ENCODE results near the gene TOR4A. TPM values are rescaled to one million over a fixed set of nuclear protein-coding genes. Genes with fewer than 3 reads are reported as not detected.

The TOR4A gene
- total RNA-seq, 1 experiment from 2014 or later: 13.4 TPM

Other genes starting within 250 kb of the TOR4A start
- gene ABCA2, start 249.5 kb upstream of the TOR4A start, total RNA-seq (2014; rRNA removed; shearing (Covaris generic)): 1.2 and 2.2 TPM in 2 replicates
- not detected in 2 replicates for gene FUT7, start 245.6 kb upstream of the TOR4A start, total RNA-seq (2014; rRNA removed; shearing (Covaris generic))
- gene NPDC1, start 231.5 kb upstream of the TOR4A start, total RNA-seq (2014; rRNA removed; shearing (Covaris generic)): 15.9 and 17.4 TPM in 2 replicates
- not detected in 2 replicates for gene ENTPD2, start 223.7 kb upstream of the TOR4A start, total RNA-seq (2014; rRNA removed; shearing (Covaris generic))
- 69.8 and 86.6 TPM in 2 replicates for gene SAPCD2, start 207.2 kb upstream of the TOR4A start, total RNA-seq (2014; rRNA removed; shearing (Covaris generic))
- 6.1 and 12.4 TPM in 2 replicates for gene UAP1L1, start 200.2 kb upstream of the TOR4A start, total RNA-seq (2014; rRNA removed; shearing (Covaris generic))
- 57.5 and 61.9 TPM in 2 replicates for gene MAN1B1, start 190.7 kb upstream of the TOR4A start, total RNA-seq (2014; rRNA removed; shearing (Covaris generic))
- gene DPP7, start 163.0 kb upstream of the TOR4A start, total RNA-seq (2014; rRNA removed; shearing (Covaris generic)): 23.0 and 35.4 TPM in 2 replicates
- 0.06 TPM in 1 of 2 replicates, not detected in the other for gene GRIN1, start 138.6 kb upstream of the TOR4A start, total RNA-seq (2014; rRNA removed; shearing (Covaris generic))
- gene LRRC26, start 107.7 kb upstream of the TOR4A start, total RNA-seq (2014; rRNA removed; shearing (Covaris generic)): not detected in 2 replicates
- not detected in 2 replicates for gene TMEM210, start 105.7 kb upstream of the TOR4A start, total RNA-seq (2014; rRNA removed; shearing (Covaris generic))
- 11.3 and 23.5 TPM in 2 replicates for gene ANAPC2, start 89.2 kb upstream of the TOR4A start, total RNA-seq (2014; rRNA removed; shearing (Covaris generic))
- 169 and 188 TPM in 2 replicates for gene SSNA1, start 89.0 kb upstream of the TOR4A start, total RNA-seq (2014; rRNA removed; shearing (Covaris generic))
- gene TPRN, start 77.0 kb upstream of the TOR4A start, total RNA-seq (2014; rRNA removed; shearing (Covaris generic)): 11.7 and 12.8 TPM in 2 replicates
- 62.3 and 65.4 TPM in 2 replicates for gene TMEM203, start 72.1 kb upstream of the TOR4A start, total RNA-seq (2014; rRNA removed; shearing (Covaris generic))
- gene NDOR1, start 72.0 kb upstream of the TOR4A start, total RNA-seq (2014; rRNA removed; shearing (Covaris generic)): 14.3 and 15.3 TPM in 2 replicates
- not detected in 2 replicates for gene RNF208, start 55.5 kb upstream of the TOR4A start, total RNA-seq (2014; rRNA removed; shearing (Covaris generic))
- gene CYSRT1, start 52.6 kb upstream of the TOR4A start, total RNA-seq (2014; rRNA removed; shearing (Covaris generic)): 0.91 TPM in 1 of 2 replicates, not detected in the other
- gene RNF224, start 50.2 kb upstream of the TOR4A start, total RNA-seq (2014; rRNA removed; shearing (Covaris generic)): 0.21 TPM in 1 of 2 replicates, not detected in the other
- gene SLC34A3, start 46.8 kb upstream of the TOR4A start, total RNA-seq (2014; rRNA removed; shearing (Covaris generic)): not detected in 2 replicates
- 294 and 321 TPM in 2 replicates for gene TUBB4B, start 36.4 kb upstream of the TOR4A start, total RNA-seq (2014; rRNA removed; shearing (Covaris generic))
- gene STPG3, start 26.4 kb upstream of the TOR4A start, total RNA-seq (2014; rRNA removed; shearing (Covaris generic)): not detected in 2 replicates
- gene NELFB, start 22.4 kb upstream of the TOR4A start, total RNA-seq (2014; rRNA removed; shearing (Covaris generic)): 62.2 and 74.7 TPM in 2 replicates
- 3.5 and 10.0 TPM in 2 replicates for gene NRARP, start 24.5 kb downstream of the TOR4A start, total RNA-seq (2014; rRNA removed; shearing (Covaris generic))
- 0.86 and 2.3 TPM in 2 replicates for gene EXD3, start 145.4 kb downstream of the TOR4A start, total RNA-seq (2014; rRNA removed; shearing (Covaris generic))
- not detected in 2 replicates for gene NOXA1, start 145.7 kb downstream of the TOR4A start, total RNA-seq (2014; rRNA removed; shearing (Covaris generic))
- gene ENTPD8, start 163.6 kb downstream of the TOR4A start, total RNA-seq (2014; rRNA removed; shearing (Covaris generic)): not detected in 2 replicates
- 13.5 and 13.7 TPM in 2 replicates for gene NSMF, start 181.6 kb downstream of the TOR4A start, total RNA-seq (2014; rRNA removed; shearing (Covaris generic))

Data from Daoy (cell line).